ENCODE data around the gene ARHGAP30. TPM values are rescaled to one million over a fixed set of nuclear protein-coding genes. Genes with fewer than 3 reads are reported as not detected.

The ARHGAP30 gene
- total RNA-seq, 1 experiment from 2014 or later, result 0.39 TPM

DNA sequence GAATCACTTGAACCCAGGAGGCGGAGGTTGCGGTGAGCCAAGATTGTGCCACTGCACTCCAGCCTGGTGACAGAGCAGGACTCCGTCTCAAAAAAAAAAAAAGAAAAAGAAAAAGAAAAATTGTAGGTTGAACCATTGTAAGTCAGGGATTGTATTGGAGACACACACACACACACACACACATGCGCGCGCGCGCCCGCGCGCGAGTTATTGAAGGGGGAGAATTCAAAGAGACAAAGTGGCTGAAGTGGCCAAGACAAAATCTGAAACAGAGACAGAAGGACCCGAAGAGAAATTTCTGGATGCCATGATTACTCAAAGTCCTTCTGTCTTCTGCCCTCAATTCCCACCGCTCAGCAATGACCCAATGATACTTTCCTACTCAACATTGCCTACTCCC is 24.8 kb upstream of the ARHGAP30 start:
- no peak overlapping the region for H3K9ac ChIP-seq (ENCODE audit: low read length)
- H3K4me3 ChIP-seq (replicated peaks in 1 of 2; ENCODE audit: low read depth in 1 of 2, low read length in 2 of 2), result no peak overlapping the region
- POLR2A ChIA-PET, result no interaction called here
- intact Hi-C loops (cut with micrococcal nuclease), result no loop called here
- RAD21 ChIA-PET (ENCODE audit: low non-redundant PET in 1 of 2, low total read pairs in 2 of 2, uncharacterized antibody in 2 of 2, unreplicated experiment in 2 of 2), result no interaction called here
- ATAC-seq (no peak), DNase-seq (ENCODE audit: low read depth, low spot score) (no peak)
- H3K27ac ChIP-seq (ENCODE audit: low read depth, low read length), result no peak overlapping the region
- BruUV-seq (replicated peaks), result no TSS peak
- peaks cover 0 to under 1% of the 10 kb centered on the region in 2 experiments; a peak in 1 of 4 replicates for H3K36me3 ChIP-seq (ENCODE audit: control insufficient read depth in 1 of 2, insufficient read depth in 2 of 2, low read length in 2 of 2)
- no peaks in the 10 kb centered on the region for H3K79me2 ChIP-seq (ENCODE audit: insufficient read depth, low read length)
- H3K27me3 ChIP-seq (ENCODE audit: insufficient read depth, low read length), result no peaks in the 10 kb centered on the region
- H4K20me1 ChIP-seq (ENCODE audit: insufficient read depth), result no peaks in the 10 kb centered on the region
- no peak overlapping the region for H2AFZ ChIP-seq (ENCODE audit: low read depth, low read length, poor library complexity, severe bottlenecking)
- no peaks in the 10 kb centered on the region for H3K9me2 ChIP-seq (ENCODE audit: insufficient read depth)
- TF ChIP-seq ELF1 (IDR thresholded peaks at IDR 0.05; ENCODE audit: borderline replicate concordance, low read depth) (no peak), FOSL1 (IDR thresholded peaks at IDR 0.05; ENCODE audit: low read depth) (no peak), EGR1 (IDR thresholded peaks at IDR 0.05; ENCODE audit: low read depth) (no peak), JUND (IDR thresholded peaks at IDR 0.05) (no peak), CBX3 (IDR thresholded peaks at IDR 0.05; ENCODE audit: low read depth) (no peak), ZNF274 (IDR thresholded peaks at IDR 0.05; ENCODE audit: low read depth, low read length) (no peak), POLR2AphosphoS5 (IDR thresholded peaks at IDR 0.05; ENCODE audit: low read depth, low read length) (no peak), SP1 (IDR thresholded peaks at IDR 0.05; ENCODE audit: low read depth) (no peak), YY1 (IDR thresholded peaks at IDR 0.05; ENCODE audit: extremely low read depth, insufficient replicate concordance, low read depth, low read length) (no peak), CEBPB (IDR thresholded peaks at IDR 0.05; ENCODE audit: low read depth) (no peak), RAD21 (IDR thresholded peaks at IDR 0.05; ENCODE audit: low read depth) (no peak), EZH2 (IDR thresholded peaks at IDR 0.05) (no peak), ZFX (IDR thresholded peaks at IDR 0.05) (no peak), TCF7L2 (IDR thresholded peaks at IDR 0.05; ENCODE audit: borderline replicate concordance, extremely low read depth, insufficient read depth, insufficient read length) (no peak), EZH2phosphoT487 (IDR thresholded peaks at IDR 0.05; ENCODE audit: borderline replicate concordance) (no peak)
- TF ChIP-seq, protein P1, sequence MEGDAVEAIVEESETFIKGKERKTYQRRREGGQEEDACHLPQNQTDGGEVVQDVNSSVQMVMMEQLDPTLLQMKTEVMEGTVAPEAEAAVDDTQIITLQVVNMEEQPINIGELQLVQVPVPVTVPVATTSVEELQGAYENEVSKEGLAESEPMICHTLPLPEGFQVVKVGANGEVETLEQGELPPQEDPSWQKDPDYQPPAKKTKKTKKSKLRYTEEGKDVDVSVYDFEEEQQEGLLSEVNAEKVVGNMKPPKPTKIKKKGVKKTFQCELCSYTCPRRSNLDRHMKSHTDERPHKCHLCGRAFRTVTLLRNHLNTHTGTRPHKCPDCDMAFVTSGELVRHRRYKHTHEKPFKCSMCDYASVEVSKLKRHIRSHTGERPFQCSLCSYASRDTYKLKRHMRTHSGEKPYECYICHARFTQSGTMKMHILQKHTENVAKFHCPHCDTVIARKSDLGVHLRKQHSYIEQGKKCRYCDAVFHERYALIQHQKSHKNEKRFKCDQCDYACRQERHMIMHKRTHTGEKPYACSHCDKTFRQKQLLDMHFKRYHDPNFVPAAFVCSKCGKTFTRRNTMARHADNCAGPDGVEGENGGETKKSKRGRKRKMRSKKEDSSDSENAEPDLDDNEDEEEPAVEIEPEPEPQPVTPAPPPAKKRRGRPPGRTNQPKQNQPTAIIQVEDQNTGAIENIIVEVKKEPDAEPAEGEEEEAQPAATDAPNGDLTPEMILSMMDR (IDR thresholded peaks at IDR 0.05 in 2 of 3, conservative IDR thresholded peaks at IDR 0.05 in 1 of 3; ENCODE audit: borderline replicate concordance in 1 of 3, insufficient read depth in 1 of 3, low read depth in 2 of 3, low read length in 2 of 3), result no peak
- TF ChIP-seq, protein P2, sequence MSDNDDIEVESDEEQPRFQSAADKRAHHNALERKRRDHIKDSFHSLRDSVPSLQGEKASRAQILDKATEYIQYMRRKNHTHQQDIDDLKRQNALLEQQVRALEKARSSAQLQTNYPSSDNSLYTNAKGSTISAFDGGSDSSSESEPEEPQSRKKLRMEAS (IDR thresholded peaks at IDR 0.05), result no peak
- TF ChIP-seq, protein P3, sequence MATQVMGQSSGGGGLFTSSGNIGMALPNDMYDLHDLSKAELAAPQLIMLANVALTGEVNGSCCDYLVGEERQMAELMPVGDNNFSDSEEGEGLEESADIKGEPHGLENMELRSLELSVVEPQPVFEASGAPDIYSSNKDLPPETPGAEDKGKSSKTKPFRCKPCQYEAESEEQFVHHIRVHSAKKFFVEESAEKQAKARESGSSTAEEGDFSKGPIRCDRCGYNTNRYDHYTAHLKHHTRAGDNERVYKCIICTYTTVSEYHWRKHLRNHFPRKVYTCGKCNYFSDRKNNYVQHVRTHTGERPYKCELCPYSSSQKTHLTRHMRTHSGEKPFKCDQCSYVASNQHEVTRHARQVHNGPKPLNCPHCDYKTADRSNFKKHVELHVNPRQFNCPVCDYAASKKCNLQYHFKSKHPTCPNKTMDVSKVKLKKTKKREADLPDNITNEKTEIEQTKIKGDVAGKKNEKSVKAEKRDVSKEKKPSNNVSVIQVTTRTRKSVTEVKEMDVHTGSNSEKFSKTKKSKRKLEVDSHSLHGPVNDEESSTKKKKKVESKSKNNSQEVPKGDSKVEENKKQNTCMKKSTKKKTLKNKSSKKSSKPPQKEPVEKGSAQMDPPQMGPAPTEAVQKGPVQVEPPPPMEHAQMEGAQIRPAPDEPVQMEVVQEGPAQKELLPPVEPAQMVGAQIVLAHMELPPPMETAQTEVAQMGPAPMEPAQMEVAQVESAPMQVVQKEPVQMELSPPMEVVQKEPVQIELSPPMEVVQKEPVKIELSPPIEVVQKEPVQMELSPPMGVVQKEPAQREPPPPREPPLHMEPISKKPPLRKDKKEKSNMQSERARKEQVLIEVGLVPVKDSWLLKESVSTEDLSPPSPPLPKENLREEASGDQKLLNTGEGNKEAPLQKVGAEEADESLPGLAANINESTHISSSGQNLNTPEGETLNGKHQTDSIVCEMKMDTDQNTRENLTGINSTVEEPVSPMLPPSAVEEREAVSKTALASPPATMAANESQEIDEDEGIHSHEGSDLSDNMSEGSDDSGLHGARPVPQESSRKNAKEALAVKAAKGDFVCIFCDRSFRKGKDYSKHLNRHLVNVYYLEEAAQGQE (IDR thresholded peaks at IDR 0.05; ENCODE audit: low read depth), result no peak
- CTCF ChIA-PET, result interaction anchor here (1.0 kb wide), 1 partner anchor 23 kb away, joined by 3 read pairs; no protein-coding TSS in a partner anchor
- H3K4me1 ChIP-seq (ENCODE audit: control insufficient read depth in 1 of 2, insufficient read depth in 2 of 2, low read length in 2 of 2), result peaks cover 10 to 53% of the 10 kb centered on the region in 2 experiments
- H3K4me2 ChIP-seq (ENCODE audit: low read length), result no peak overlapping the region
- H3K9me3 ChIP-seq (ENCODE audit: control insufficient read depth in 1 of 2, insufficient read depth in 1 of 2, low read depth in 1 of 2, low read length in 2 of 2), result no peaks in the 10 kb centered on the region
